BLaER1 (cell line): ENCODE data around the gene ITIH4.
A peak's percentile ranks its signal among the peaks of the same experiment; 100 is the strongest.

Experiments
- H3K27ac ChIP-seq: shearing (Covaris generic); formaldehyde crosslinking; 2 replicates; pipeline ENCODE4 v1.8.1; 2022
- H3K27me3 ChIP-seq: shearing (Covaris generic); formaldehyde crosslinking; 2 replicates; pipeline ENCODE4 v1.8.1; 2022
- H3K36me3 ChIP-seq: shearing (Covaris generic); formaldehyde crosslinking; 2 replicates; pipeline ENCODE4 v1.8.1; 2022
- H3K4me1 ChIP-seq: shearing (Covaris generic); formaldehyde crosslinking; 2 replicates; pipeline ENCODE4 v1.8.1; 2022
- H3K4me2 ChIP-seq: shearing (Covaris generic); formaldehyde crosslinking; 2 replicates; pipeline ENCODE4 v1.8.1; 2022
- H3K4me3 ChIP-seq: shearing (Covaris generic); formaldehyde crosslinking; 2 replicates; pipeline ENCODE4 v1.8.1; 2022
- H3K9ac ChIP-seq: shearing (Covaris generic); formaldehyde crosslinking; 2 replicates; pipeline ENCODE4 v1.8.1; 2022
- H3K9me3 ChIP-seq: shearing (Covaris generic); formaldehyde crosslinking; 2 replicates; pipeline ENCODE4 v1.8.1; 2022
- H4K20me1 ChIP-seq: shearing (Covaris generic); formaldehyde crosslinking; 2 replicates; pipeline ENCODE4 v1.8.1; 2022
- Cebpa-rat ChIP-seq: shearing (Covaris generic); IDR thresholded peaks from 2 replicates; pipeline ENCODE4 v1.8.1; 2022

ITIH4 gene

DNA sequence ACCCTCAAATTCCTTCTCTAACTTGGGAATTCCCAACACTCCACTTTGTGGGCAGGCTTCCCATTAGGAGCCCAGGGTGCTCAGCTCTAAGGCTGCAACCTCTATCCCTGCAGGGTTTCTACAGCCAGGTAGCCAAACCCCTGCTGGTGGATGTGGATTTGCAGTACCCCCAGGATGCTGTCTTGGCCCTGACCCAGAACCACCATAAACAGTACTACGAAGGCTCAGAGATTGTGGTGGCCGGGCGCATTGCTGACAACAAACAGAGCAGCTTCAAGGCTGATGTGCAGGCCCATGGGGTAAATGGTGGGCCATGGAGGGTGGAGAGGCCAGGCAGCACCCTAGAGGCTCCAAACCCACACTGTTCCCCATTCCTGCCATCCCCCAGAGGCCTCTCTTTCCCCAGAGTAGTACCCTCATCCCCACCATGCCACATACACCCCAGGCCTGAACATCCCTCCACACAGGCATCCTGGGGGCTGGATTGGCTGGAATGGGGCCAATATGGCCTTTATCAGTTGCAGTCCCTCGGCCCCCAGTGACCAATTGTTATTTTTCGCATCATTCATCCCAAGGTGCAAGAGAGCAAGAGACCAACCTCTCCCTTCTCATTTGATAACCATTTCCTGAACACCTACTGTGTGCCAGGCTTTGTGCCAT is 45.4 kb downstream of the ITIH4 start:
- Histone ChIP-seq H3K36me3 (no peaks in the 10 kb centered on the region), H4K20me1 (no peaks in the 10 kb centered on the region), H3K9me3 (no peaks in the 10 kb centered on the region), H3K27ac (no peak overlapping the region), H3K4me1 (peaks cover 29% of the 10 kb centered on the region), H3K4me3 (no peak overlapping the region), H3K4me2 (no peak overlapping the region), H3K27me3 (no peaks in the 10 kb centered on the region), H3K9ac (no peak overlapping the region)
- TF ChIP-seq Cebpa-rat = no peak

DNA sequence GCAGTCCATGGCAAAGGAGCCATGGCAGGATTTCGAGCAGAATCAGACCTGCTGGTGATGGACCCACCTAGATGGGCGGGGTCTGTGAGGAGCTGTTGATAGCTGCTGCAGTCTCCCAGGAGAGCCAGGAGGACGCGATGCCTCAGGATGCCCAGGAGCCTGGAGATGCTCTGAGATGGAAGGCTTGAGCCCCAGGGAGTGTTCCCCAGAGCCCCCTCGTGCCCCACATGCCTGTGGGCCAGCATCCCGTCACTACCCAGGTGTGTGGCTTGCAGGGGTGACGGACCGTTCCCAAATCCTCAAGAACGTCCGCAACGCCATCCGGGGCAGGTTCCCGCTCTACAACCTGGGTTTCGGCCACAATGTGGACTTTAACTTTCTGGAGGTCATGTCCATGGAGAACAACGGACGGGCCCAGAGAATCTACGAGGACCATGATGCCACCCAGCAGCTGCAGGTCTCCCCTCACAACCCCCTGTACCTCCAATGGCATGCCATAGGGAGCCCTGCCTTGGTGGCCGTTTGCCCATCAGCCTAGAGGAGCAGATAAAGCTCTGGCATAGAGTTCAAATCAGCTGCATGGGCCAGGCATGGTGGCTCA is 46.4 kb downstream of the ITIH4 start:
- Histone ChIP-seq H3K4me1 (peaks cover 29% of the 10 kb centered on the region), H3K9me3 (no peaks in the 10 kb centered on the region), H3K36me3 (no peaks in the 10 kb centered on the region), H4K20me1 (no peaks in the 10 kb centered on the region), H3K27me3 (no peaks in the 10 kb centered on the region), H3K4me3 (no peak overlapping the region), H3K27ac (no peak overlapping the region), H3K4me2 (no peak overlapping the region), H3K9ac (no peak overlapping the region)
- no peak for TF ChIP-seq Cebpa-rat

DNA sequence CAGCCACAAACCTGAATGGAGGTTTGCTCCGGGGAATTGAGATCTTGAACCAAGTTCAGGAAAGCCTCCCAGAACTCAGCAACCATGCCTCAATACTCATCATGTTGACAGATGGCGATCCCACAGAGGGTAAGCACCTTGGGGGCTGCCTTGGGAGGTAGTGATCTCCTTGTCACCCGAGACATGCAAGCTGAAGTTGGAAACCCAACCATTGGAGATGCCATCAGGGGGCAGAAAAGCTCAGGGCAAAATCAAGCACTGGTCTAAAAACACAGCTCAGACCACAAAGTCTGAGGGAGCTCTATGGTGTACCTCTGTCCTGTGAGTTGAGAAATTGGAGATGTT is 47.3 kb downstream of the ITIH4 start:
- Histone ChIP-seq H3K36me3 (no peaks in the 10 kb centered on the region), H3K4me2 (no peak overlapping the region), H3K4me1 (peaks cover 26% of the 10 kb centered on the region), H3K9me3 (no peaks in the 10 kb centered on the region), H4K20me1 (no peaks in the 10 kb centered on the region), H3K4me3 (no peak overlapping the region), H3K27ac (no peak overlapping the region), H3K27me3 (no peaks in the 10 kb centered on the region), H3K9ac (no peak overlapping the region)
- TF ChIP-seq Cebpa-rat = no peak

DNA sequence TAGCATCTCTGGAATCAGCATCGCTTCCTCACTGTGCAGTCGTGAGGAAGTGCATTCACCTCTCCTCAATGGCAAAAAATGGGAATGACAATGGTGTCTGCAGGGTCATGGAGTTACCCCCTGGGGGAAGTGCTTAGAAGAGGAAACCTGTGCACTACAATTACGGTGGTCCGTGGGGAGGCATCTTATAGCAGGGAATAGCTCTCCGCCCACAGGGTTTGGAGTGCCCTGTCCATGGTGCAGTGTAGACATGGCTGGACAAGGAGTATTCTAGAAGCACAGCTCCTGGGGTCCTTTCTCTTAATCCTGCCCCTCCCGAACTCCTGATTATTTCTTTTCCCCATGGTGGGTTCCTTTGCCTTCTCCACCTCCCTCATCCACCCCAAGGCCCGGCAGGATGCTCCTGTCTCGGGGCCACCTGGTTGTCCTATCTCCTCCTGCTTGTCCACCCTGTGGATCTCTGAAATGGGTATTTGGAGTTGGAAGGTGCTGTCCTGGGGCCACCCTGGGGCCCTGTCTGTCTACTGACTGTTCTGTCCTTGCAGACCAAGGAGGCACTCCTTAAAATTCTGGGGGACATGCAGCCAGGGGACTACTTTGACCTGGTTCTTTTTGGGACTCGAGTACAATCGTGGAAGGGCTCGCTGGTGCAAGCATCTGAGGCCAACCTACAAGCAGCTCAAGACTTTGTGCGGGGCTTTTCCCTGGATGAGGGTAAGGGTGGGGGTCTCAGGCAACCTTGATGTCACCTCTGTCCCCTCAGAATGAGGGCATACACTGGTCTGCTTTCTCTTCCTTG is 47.9 kb downstream of the ITIH4 start:
- H4K20me1 ChIP-seq = no peaks in the 10 kb centered on the region
- peaks cover 30% of the 10 kb centered on the region for H3K4me1 ChIP-seq
- H3K27ac ChIP-seq = no peak overlapping the region
- no peaks in the 10 kb centered on the region for H3K27me3 ChIP-seq
- no peak overlapping the region for H3K4me2 ChIP-seq
- H3K9me3 ChIP-seq = no peaks in the 10 kb centered on the region
- no peak overlapping the region for H3K9ac ChIP-seq
- TF ChIP-seq Cebpa-rat = no peak
- no peaks in the 10 kb centered on the region for H3K36me3 ChIP-seq
- H3K4me3 ChIP-seq = no peak overlapping the region

DNA sequence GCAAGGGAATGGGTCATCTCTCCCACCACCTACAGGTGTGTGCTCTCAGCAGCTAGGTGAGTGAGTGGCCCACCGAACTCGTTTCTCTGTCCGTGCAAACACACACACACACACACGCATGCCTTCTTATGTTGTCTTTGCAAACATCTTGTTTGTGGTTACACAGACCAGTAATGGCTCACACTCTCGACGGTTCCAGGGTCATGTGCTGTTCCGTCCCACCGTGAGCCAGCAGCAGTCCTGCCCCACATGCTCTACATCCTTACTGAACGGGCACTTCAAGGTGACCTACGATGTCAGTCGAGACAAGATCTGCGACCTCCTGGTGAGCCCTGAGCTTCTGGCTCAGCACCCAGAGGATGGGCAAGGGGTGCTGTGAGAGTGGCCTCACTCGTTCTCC is 48.7 kb downstream of the ITIH4 start:
- H3K4me1 ChIP-seq = peaks cover 30% of the 10 kb centered on the region
- no peaks in the 10 kb centered on the region for H3K27me3 ChIP-seq
- TF ChIP-seq Cebpa-rat = no peak
- no peak overlapping the region for H3K4me3 ChIP-seq
- peak overlapping the region; percentile 10; the same call in 1 of the 2 replicates for H3K4me2 ChIP-seq
- H3K27ac ChIP-seq = no peak overlapping the region
- H4K20me1 ChIP-seq = no peaks in the 10 kb centered on the region
- no peaks in the 10 kb centered on the region for H3K9me3 ChIP-seq
- no peaks in the 10 kb centered on the region for H3K36me3 ChIP-seq
- no peak overlapping the region for H3K9ac ChIP-seq

DNA sequence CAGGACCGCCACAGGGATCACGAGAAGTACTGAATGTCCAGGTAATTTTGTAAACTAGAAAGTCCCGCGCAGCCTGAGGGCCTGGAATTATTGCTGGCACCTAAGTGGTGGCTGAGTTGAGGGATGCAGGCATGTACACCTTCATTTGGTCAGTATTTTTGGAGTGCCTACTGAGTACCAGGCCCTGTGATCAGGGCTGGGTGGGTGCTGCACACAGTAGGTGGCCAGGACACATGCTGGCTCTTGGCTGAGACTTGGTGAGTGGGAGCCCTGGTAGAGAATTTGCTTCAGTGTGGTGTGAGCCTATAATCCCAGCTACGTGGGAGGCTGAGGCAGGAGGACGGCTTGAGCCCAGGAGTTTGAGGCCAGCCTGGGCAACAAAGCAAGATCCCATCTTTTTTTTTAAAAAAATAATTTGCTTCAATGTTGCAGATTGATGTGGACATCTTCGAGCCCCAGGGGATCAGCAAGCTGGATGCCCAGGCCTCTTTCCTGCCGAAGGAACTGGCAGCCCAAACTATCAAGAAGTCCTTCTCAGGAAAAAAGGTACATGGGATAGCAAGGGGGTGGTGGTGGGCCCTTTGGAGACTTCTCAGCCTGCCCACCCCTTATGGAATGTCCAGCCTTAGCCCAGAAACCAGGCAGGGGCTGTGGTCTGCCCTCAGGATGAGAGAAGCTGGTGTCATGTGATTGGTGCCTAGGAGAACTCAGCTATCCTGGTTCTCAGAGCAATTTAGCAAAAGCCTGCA is 50.5 kb downstream of the ITIH4 start:
- no peak for TF ChIP-seq Cebpa-rat
- H4K20me1 ChIP-seq = no peaks in the 10 kb centered on the region
- H3K4me1 ChIP-seq = peaks cover 36% of the 10 kb centered on the region
- H3K36me3 ChIP-seq = no peaks in the 10 kb centered on the region
- no peaks in the 10 kb centered on the region for H3K27me3 ChIP-seq
- peak overlapping the region; percentile 55; the same call in 1 of the 2 replicates for H3K27ac ChIP-seq
- no peak overlapping the region for H3K4me3 ChIP-seq
- H3K4me2 ChIP-seq = peak overlapping the region; percentile 43
- no peak overlapping the region for H3K9ac ChIP-seq
- H3K9me3 ChIP-seq = no peaks in the 10 kb centered on the region

DNA sequence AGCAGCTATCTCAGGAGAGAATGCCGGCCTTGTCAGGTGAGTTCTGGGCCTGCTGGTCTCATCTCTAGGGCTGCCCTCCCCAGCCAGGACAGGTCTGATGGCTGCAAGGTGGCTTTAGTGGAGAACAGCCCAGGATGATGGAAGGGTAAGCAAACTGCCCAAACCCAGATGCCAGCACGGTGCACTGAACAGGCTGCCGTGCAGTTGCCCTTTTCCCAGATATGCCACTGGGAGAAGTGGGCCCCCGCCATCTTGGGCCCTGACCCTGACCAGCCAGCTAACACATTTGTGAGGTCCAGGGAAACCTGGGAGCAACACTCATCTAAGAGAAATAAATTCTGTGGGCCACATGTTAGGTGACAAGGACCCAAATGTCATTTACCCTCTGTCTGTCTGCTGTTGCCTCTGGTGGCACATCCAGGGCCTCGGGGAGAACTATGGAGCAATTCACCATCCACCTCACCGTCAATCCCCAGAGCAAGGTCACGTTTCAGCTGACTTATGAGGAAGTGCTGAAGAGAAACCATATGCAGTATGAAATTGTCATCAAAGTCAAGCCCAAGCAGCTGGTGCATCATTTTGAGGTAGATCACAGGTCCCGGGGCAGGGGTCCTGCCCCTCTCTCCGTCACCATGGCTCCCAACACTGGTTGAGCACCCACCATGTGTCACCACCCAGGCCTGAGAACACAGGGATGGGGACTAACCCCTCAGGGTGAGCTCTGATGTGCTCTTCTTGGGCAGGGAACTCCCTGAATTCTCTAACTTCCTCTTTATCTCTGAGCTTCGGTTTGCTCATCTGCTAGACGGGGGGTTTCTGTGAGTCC is 51.2 kb downstream of the ITIH4 start:
- Histone ChIP-seq H3K9ac (no peak overlapping the region), H3K4me3 (no peak overlapping the region), H3K27me3 (no peaks in the 10 kb centered on the region), H3K27ac (peak overlapping the region; percentile 55; the same call in 1 of the 2 replicates), H3K36me3 (no peaks in the 10 kb centered on the region), H3K9me3 (no peaks in the 10 kb centered on the region), H3K4me1 (peaks cover 36% of the 10 kb centered on the region), H4K20me1 (no peaks in the 10 kb centered on the region), H3K4me2 (peak overlapping the region; percentile 43)
- TF ChIP-seq Cebpa-rat = no peak

DNA sequence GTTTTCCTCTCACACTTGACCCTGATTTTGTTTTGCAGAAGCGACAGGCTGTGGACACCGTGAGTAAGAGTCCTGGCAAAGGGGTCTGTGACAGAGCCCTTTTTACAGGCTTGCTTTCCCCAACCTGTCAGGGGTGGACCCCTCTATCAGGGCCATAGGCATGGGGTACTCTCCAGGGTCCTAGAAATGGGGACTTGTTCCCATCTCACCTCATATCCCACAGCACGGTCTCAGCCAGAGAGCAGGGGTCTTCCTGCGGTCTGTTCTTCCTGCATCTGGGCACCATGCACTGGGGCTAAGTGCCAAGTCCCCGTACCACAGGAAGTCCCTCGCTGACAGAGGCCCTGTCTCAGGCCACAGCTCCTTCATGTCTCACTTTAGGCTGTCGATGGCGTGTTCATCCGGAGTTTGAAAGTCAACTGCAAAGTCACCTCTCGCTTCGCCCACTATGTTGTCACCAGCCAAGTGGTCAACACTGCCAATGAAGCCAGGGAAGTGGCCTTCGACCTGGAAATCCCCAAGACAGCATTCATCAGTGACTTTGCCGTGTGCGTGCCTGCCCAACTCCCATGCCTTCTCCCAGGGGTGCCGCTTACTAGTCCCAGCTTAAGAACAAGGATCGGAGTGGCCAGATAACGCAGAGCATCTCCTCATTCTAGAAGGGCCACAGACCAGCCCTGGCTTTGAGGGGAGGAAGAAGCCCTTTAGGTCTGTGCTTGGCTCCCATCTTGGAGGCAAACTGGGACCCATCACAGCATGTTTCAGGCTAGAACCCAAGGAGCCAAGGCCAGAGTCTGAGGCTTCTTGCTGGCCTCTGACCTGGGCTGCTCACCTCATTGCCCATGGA is 52.3 kb downstream of the ITIH4 start:
- no peaks in the 10 kb centered on the region for H4K20me1 ChIP-seq
- H3K27ac ChIP-seq = 0 out of 2 replicates have a peak overlapping the region, but pooled peaks have one; percentile 22
- no peaks in the 10 kb centered on the region for H3K36me3 ChIP-seq
- no peak overlapping the region for H3K9ac ChIP-seq
- no peak for TF ChIP-seq Cebpa-rat
- H3K27me3 ChIP-seq = no peaks in the 10 kb centered on the region
- no peak overlapping the region for H3K4me3 ChIP-seq
- peaks cover 36% of the 10 kb centered on the region for H3K4me1 ChIP-seq
- no peaks in the 10 kb centered on the region for H3K9me3 ChIP-seq
- no peak overlapping the region for H3K4me2 ChIP-seq
